Activated effector memory CD4-positive, alpha-beta T cell treated with Interleukin-2 at 50 U/mL for 16 hours (primary cell): Measurements from ENCODE around the gene C9orf43.
A peak's percentile ranks its signal among the peaks of the same experiment; 100 is the strongest.

Experiments
- DNase-seq: peaks from one replicate; pipeline ENCODE4 v3.0.0-alpha.2; 2020

C9orf43 gene

GRCh38 chr9:113471143-113471542 is 60.6 kb downstream of the C9orf43 start:
- no peak for DNase-seq

GRCh38 chr9:113471566-113471965 is 61.0 kb downstream of the C9orf43 start:
- DNase-seq, result no peak

- no peak for DNase-seq
Measured at GRCh38 chr9:113472199-113472598, 61.7 kb downstream of the C9orf43 start.

GRCh38 chr9:113474360-113475028 is 63.9 kb downstream of the C9orf43 start:
- DNase-seq, result no peak

- DNase-seq, result no peak
Measured at GRCh38 chr9:113475031-113475430, 64.5 kb downstream of the C9orf43 start.

GRCh38 chr9:113475992-113476391 is 65.4 kb downstream of the C9orf43 start:
- no peak for DNase-seq

GRCh38 chr9:113476511-113476916 is 66.0 kb downstream of the C9orf43 start:
- no peak for DNase-seq

- DNase-seq, result no peak
Measured at GRCh38 chr9:113477058-113477457, 66.5 kb downstream of the C9orf43 start.

- DNase-seq, result no peak
Measured at GRCh38 chr9:113477661-113478060, 67.1 kb downstream of the C9orf43 start.

- DNase-seq, result peak; percentile 15
Measured at GRCh38 chr9:113479174-113479621, 68.7 kb downstream of the C9orf43 start.
